MM.1S (cell line): Measurements from ENCODE around the gene POLR2C.
A peak's percentile ranks its signal among the peaks of the same experiment; 100 is the strongest.

Source experiments
- DNase-seq: peaks from one replicate; pipeline ENCODE4 v3.0.0-alpha.2; 2015
- H2AFZ ChIP-seq: fragments of 300-600 bp; sonication (generic); 2 replicates; pipeline ENCODE4 v1.6.0; 2016; ENCODE audit warnings: antibody characterized with exemption, low read length
- H3F3A ChIP-seq: fragments of 300-600 bp; sonication (generic); 2 replicates; pipeline ENCODE4 v1.6.1; 2016; ENCODE audit warnings: mild to moderate bottlenecking, antibody characterized with exemption, low read length, moderate library complexity, mixed read lengths; ENCODE audit not compliant: insufficient read depth
- H3K27ac ChIP-seq: fragments of 300-600 bp; sonication (generic); 2 replicates; pipeline ENCODE4 v1.5.1; 2016; ENCODE audit warnings: mild to moderate bottlenecking, low read length
- H3K27me3 ChIP-seq: fragments of 300-600 bp; sonication (generic); replicated peaks from 2 replicates; pipeline ENCODE4 v1.6.0; 2016; ENCODE audit warnings: low read length; ENCODE audit not compliant: insufficient read depth
- H3K36me3 ChIP-seq: fragments of 300-600 bp; sonication (generic); replicated peaks from 2 replicates; pipeline ENCODE4 v1.6.1; 2016; ENCODE audit warnings: mild to moderate bottlenecking, low read length, mixed read lengths; ENCODE audit not compliant: insufficient read depth
- H3K4me1 ChIP-seq: fragments of 300-600 bp; sonication (generic); 2 replicates; pipeline ENCODE4 v1.6.1; 2016; ENCODE audit warnings: low read length, mixed read lengths
- H3K4me2 ChIP-seq: fragments of 300-600 bp; sonication (generic); 2 replicates; pipeline ENCODE4 v1.6.0; 2016; ENCODE audit warnings: low read depth, low read length
- H3K4me3 ChIP-seq: fragments of 300-600 bp; sonication (generic); 2 replicates; pipeline ENCODE4 v1.5.1; 2016; ENCODE audit warnings: low read length, mixed read lengths
- H3K79me2 ChIP-seq: fragments of 300-600 bp; sonication (generic); 2 replicates; pipeline ENCODE4 v1.6.1; 2016; ENCODE audit warnings: mixed run types, low read length, mixed read lengths
- H3K9ac ChIP-seq: fragments of 300-600 bp; sonication (generic); 2 replicates; pipeline ENCODE4 v1.6.1; 2016; ENCODE audit warnings: low read length, mixed read lengths
- H3K9me2 ChIP-seq: fragments of 300-600 bp; sonication (generic); replicated peaks from 2 replicates; pipeline ENCODE4 v1.6.1; 2016; ENCODE audit warnings: mild to moderate bottlenecking, low read length, mixed read lengths; ENCODE audit not compliant: insufficient read depth
- H3K9me3 ChIP-seq: fragments of 300-600 bp; sonication (generic); replicated peaks from 2 replicates; pipeline ENCODE4 v1.6.1; 2016; ENCODE audit warnings: mild to moderate bottlenecking, low read length, mixed read lengths; ENCODE audit not compliant: insufficient read depth
- H4K20me1 ChIP-seq: fragments of 300-600 bp; sonication (generic); 2 replicates; pipeline ENCODE4 v1.6.1; 2016; ENCODE audit warnings: mild to moderate bottlenecking, low read length, moderate library complexity, mixed read lengths; ENCODE audit not compliant: insufficient read depth
- CTCF ChIP-seq: fragments of 300-600 bp; sonication (generic); IDR thresholded peaks from 2 replicates; pipeline ENCODE4 v1.5.1; 2016; ENCODE audit warnings: antibody characterized with exemption, low read length, mixed read lengths
- EZH2 ChIP-seq: fragments of 300-600 bp; sonication (generic); optimal IDR thresholded peaks from 2 replicates; pipeline ENCODE3; 2017; ENCODE audit warnings: low read depth, mild to moderate bottlenecking, antibody characterized with exemption, low read length, mixed read lengths
- EZH2phosphoT487 ChIP-seq: fragments of 300-600 bp; sonication (generic); IDR thresholded peaks from 2 replicates; pipeline ENCODE4 v1.6.1; 2018; ENCODE audit warnings: antibody characterized with exemption, low read length

Gene POLR2C

GRCh38 chr16:57419506-57419905, 43.0 kb upstream of the POLR2C start:
- Histone ChIP-seq H3K9ac (no peak overlapping the region), H3K4me3 (no peak overlapping the region), H3K4me2 (no peak overlapping the region), H4K20me1 (no peaks in the 10 kb centered on the region), H3K4me1 (no peaks in the 10 kb centered on the region), H3K36me3 (no peaks in the 10 kb centered on the region), H3K27me3 (no peaks in the 10 kb centered on the region), H3K9me2 (no peaks in the 10 kb centered on the region), H3F3A (no peaks in the 10 kb centered on the region), H3K9me3 (no peaks in the 10 kb centered on the region), H2AFZ (peak overlapping the region; percentile 65; the same call in 1 of the 2 replicates), H3K27ac (no peak overlapping the region), H3K79me2 (no peaks in the 10 kb centered on the region)
- no peak for DNase-seq
- TF ChIP-seq EZH2phosphoT487 (no peak), EZH2 (no peak), CTCF (no peak)

GRCh38 chr16:57422026-57422944, 40.2 kb upstream of the POLR2C start:
- Histone ChIP-seq H3K9me3 (no peaks in the 10 kb centered on the region), H3F3A (no peaks in the 10 kb centered on the region), H3K9me2 (no peaks in the 10 kb centered on the region), H3K4me1 (no peaks in the 10 kb centered on the region), H3K4me3 (no peak overlapping the region), H3K9ac (no peak overlapping the region), H3K36me3 (no peaks in the 10 kb centered on the region), H3K4me2 (no peak overlapping the region), H3K79me2 (no peaks in the 10 kb centered on the region), H3K27ac (no peak overlapping the region), H4K20me1 (no peaks in the 10 kb centered on the region), H2AFZ (no peak overlapping the region), H3K27me3 (no peaks in the 10 kb centered on the region)
- DNase-seq = no peak
- TF ChIP-seq EZH2 = no peak
- peak; percentile 34 for TF ChIP-seq CTCF
- no peak for TF ChIP-seq EZH2phosphoT487

- Histone ChIP-seq H2AFZ (no peak overlapping the region), H3K4me1 (no peaks in the 10 kb centered on the region), H3K4me2 (no peak overlapping the region), H3K27me3 (no peaks in the 10 kb centered on the region), H3K9me2 (no peaks in the 10 kb centered on the region), H3K9ac (no peak overlapping the region), H3K36me3 (no peaks in the 10 kb centered on the region), H3F3A (no peaks in the 10 kb centered on the region), H3K79me2 (no peaks in the 10 kb centered on the region), H3K4me3 (no peak overlapping the region), H3K27ac (no peak overlapping the region), H3K9me3 (no peaks in the 10 kb centered on the region), H4K20me1 (no peaks in the 10 kb centered on the region)
- TF ChIP-seq EZH2 = no peak
- no peak for TF ChIP-seq CTCF
- no peak for TF ChIP-seq EZH2phosphoT487
- no peak for DNase-seq
Observed at GRCh38 chr16:57423152-57423551, 39.3 kb upstream of the POLR2C start.
